HS-27A (cell line): Measurements from ENCODE around the gene MBD2.
"Not testable (repeated sequence)": the region's sequence is repeated elsewhere in the genome, so short reads cannot be mapped to it uniquely, and the experiment has no call there.

Experiments used
- DNase-seq: peaks from one replicate; pipeline ENCODE4 v3.0.0-alpha.2; 2012; ENCODE audit warnings: low read depth, missing footprints

The MBD2 gene

GRCh38 chr18:54224379-54225014 is at the start of gene MBD2:
MBD2 (minus strand) TSS chr18:54224669; CDS start chr18:54224559, 110 bp downstream.
- peak; percentile 69 for DNase-seq

GRCh38 chr18:54269893-54270844 is 45.7 kb upstream of the MBD2 start:
- peak; percentile 26 for DNase-seq

GRCh38 chr18:54268751-54269150 is 44.3 kb upstream of the MBD2 start:
- DNase-seq, result no peak

GRCh38 chr18:54267701-54268100 is 43.2 kb upstream of the MBD2 start:
- DNase-seq, result no peak

GRCh38 chr18:54263904-54264336 is 39.5 kb upstream of the MBD2 start:
- DNase-seq, result no peak

GRCh38 chr18:54261894-54262293 is 37.4 kb upstream of the MBD2 start:
- DNase-seq, result no peak

- no peak for DNase-seq
Observed at GRCh38 chr18:54260396-54261072, 36.1 kb upstream of the MBD2 start.

- not testable (repeated sequence) for DNase-seq
Observed at GRCh38 chr18:54257818-54258217, 33.3 kb upstream of the MBD2 start.

GRCh38 chr18:54257015-54257414 is 32.5 kb upstream of the MBD2 start:
- no peak for DNase-seq

- no peak for DNase-seq
Observed at GRCh38 chr18:54255141-54255540, 30.7 kb upstream of the MBD2 start.

- no peak for DNase-seq
Observed at GRCh38 chr18:54254265-54254758, 29.8 kb upstream of the MBD2 start.

- no peak for DNase-seq
Observed at GRCh38 chr18:54251606-54252390, 27.3 kb upstream of the MBD2 start.

GRCh38 chr18:54250846-54251261 is 26.4 kb upstream of the MBD2 start:
- no peak for DNase-seq

- DNase-seq, result no peak
Observed at GRCh38 chr18:54247511-54248175, 23.2 kb upstream of the MBD2 start.

- DNase-seq, result no peak
Observed at GRCh38 chr18:54242327-54242726, 17.9 kb upstream of the MBD2 start.

- DNase-seq, result no peak
Observed at GRCh38 chr18:54241483-54241882, 17.0 kb upstream of the MBD2 start.

- no peak for DNase-seq
Observed at GRCh38 chr18:54240629-54241107, 16.2 kb upstream of the MBD2 start.

GRCh38 chr18:54239601-54240000 is 15.1 kb upstream of the MBD2 start:
- DNase-seq, result no peak

GRCh38 chr18:54239091-54239490 is 14.6 kb upstream of the MBD2 start:
- no peak for DNase-seq

GRCh38 chr18:54238173-54238936 is 13.9 kb upstream of the MBD2 start:
- no peak for DNase-seq
